ENCODE data around the gene PLAGL2.

PLAGL2 gene

DNA sequence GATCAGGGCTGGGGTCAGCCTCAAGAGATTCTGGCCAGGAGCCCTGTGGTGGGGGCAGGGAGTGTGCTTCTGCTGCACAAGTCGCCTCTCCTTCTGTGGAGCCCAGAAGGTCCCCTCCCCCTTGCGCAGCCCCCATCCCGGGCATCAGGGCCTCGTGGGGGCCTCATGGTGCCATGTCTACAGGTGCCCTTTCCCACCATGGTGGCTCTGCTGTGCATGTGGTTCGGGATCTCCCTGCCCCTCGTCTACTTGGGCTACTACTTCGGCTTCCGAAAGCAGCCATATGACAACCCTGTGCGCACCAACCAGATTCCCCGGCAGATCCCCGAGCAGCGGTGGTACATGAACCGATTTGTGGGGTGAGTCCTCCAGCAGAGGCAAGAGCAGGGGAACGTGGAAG, 49.9 kb downstream of the PLAGL2 start:
- no peak overlapping the region for H3K4me3 Mint-ChIP-seq
- no peaks in the 10 kb centered on the region for H3K9me3 Mint-ChIP-seq
- peaks cover 3% of the 10 kb centered on the region for H3K4me1 Mint-ChIP-seq
- no peaks in the 10 kb centered on the region for H3K27me3 Mint-ChIP-seq
- peak overlapping the region; percentile 5 for H3K27ac Mint-ChIP-seq
- H3K36me3 Mint-ChIP-seq: peaks cover 19% of the 10 kb centered on the region

GRCh38 chr20:32155017-32155981, 52.2 kb downstream of the PLAGL2 start:
- Mint-ChIP-seq H3K27me3 (no peaks in the 10 kb centered on the region), H3K4me1 (peaks cover 3% of the 10 kb centered on the region), H3K4me3 (no peak overlapping the region), H3K9me3 (no peaks in the 10 kb centered on the region), H3K36me3 (peaks cover 14% of the 10 kb centered on the region), H3K27ac (peak overlapping the region; percentile 68)

DNA sequence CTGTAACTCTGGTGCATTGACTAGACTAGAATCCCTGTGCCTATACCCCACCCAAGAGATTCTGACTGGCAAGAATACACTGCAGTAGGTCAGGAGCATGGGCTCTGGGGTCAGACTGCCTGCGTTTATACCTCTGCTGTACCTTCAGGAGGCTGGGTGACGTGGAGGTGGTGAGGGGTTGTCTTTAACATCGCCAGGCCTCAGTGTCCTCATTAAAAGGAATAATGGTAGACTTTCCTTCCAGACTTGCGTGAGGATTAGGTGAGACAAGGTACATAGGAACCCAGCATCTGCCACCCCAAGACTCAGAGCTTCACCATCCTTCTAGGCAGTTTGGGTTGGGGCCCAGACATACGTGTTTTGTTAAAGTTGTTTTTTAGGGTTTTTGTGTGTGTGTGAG, 53.8 kb downstream of the PLAGL2 start:
- Mint-ChIP-seq H3K4me1 (peaks cover 3% of the 10 kb centered on the region), H3K27me3 (no peaks in the 10 kb centered on the region), H3K36me3 (peaks cover 16% of the 10 kb centered on the region), H3K4me3 (no peak overlapping the region), H3K27ac (no peak overlapping the region), H3K9me3 (no peaks in the 10 kb centered on the region)

- no peaks in the 10 kb centered on the region for H3K27me3 Mint-ChIP-seq
- H3K27ac Mint-ChIP-seq: no peak overlapping the region
- H3K4me3 Mint-ChIP-seq: no peak overlapping the region
- peaks cover 16% of the 10 kb centered on the region for H3K36me3 Mint-ChIP-seq
- H3K4me1 Mint-ChIP-seq: peaks cover 3% of the 10 kb centered on the region
- no peaks in the 10 kb centered on the region for H3K9me3 Mint-ChIP-seq
Observed at GRCh38 chr20:32153156-32153665, 54.3 kb downstream of the PLAGL2 start.

- peaks cover 16% of the 10 kb centered on the region for H3K36me3 Mint-ChIP-seq
- H3K4me3 Mint-ChIP-seq: no peak overlapping the region
- H3K27me3 Mint-ChIP-seq: no peaks in the 10 kb centered on the region
- peak overlapping the region; percentile 57 for H3K27ac Mint-ChIP-seq
- peaks cover 3% of the 10 kb centered on the region for H3K4me1 Mint-ChIP-seq
- H3K9me3 Mint-ChIP-seq: no peaks in the 10 kb centered on the region
Observed at GRCh38 chr20:32152421-32153155, 55.0 kb downstream of the PLAGL2 start.

DNA sequence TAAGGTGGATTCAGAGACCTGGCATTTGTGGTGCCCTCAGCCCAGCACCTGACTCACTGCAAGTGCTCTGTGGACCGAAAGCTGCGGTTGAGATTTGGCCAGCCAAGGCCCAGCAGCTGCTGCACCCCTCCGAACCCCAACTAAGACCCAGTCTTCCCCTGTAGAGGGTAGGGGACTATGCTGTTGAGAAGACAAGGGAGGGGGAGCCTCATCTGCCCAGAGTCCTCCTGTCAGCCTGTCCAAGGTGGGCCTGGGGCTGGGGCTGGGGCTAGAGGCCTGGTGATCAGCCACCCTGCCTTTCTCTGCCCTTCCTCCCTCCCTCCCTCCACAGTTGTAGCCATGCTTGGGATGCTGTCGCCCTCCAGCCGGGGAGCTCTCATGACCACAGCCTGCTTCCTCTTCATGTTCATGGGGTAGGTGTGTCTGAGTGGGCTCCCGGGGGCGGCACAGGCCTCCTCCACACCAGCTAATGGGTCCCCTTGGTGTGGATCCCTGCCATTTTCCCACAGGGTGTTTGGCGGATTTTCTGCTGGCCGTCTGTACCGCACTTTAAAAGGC, 57.2 kb downstream of the PLAGL2 start:
- Mint-ChIP-seq H3K4me1 (peaks cover 3% of the 10 kb centered on the region), H3K27me3 (no peaks in the 10 kb centered on the region), H3K9me3 (no peaks in the 10 kb centered on the region), H3K4me3 (no peak overlapping the region), H3K36me3 (peaks cover 15% of the 10 kb centered on the region), H3K27ac (no peak overlapping the region)

DNA sequence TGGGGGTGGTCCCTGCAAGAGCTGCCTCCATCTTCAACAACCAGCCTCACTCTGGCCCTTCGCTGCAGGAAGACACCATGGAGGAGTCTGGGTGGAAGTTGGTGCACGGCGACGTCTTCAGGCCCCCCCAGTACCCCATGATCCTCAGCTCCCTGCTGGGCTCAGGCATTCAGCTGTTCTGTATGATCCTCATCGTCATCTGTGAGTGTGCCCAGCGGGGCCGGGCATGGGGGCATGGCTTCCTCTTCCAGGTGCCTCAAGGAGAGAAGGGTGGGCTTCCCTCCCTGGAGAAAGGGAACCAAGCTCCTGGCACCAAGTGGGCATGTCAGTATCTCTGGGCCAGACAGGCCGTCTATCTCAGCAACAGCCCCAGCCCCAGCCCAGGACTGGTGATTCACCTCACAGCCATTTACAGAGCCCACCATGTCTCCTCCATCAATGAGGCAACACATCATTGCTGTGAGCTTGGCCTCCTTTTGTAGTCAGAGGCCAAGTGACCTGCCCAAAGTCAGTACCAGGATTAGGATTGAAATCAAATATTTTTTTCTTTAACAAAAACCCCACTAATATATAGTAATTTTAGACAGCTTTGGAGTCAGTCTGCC, 57.9 kb downstream of the PLAGL2 start:
- Mint-ChIP-seq H3K36me3 (peaks cover 13% of the 10 kb centered on the region), H3K4me1 (no peaks in the 10 kb centered on the region), H3K27me3 (no peaks in the 10 kb centered on the region), H3K27ac (no peak overlapping the region), H3K9me3 (no peaks in the 10 kb centered on the region), H3K4me3 (no peak overlapping the region)

- Mint-ChIP-seq H3K9me3 (no peaks in the 10 kb centered on the region), H3K4me3 (no peak overlapping the region), H3K36me3 (peaks cover 11% of the 10 kb centered on the region), H3K27me3 (no peaks in the 10 kb centered on the region), H3K27ac (no peak overlapping the region), H3K4me1 (no peaks in the 10 kb centered on the region)
Observed at GRCh38 chr20:32144898-32145662, 62.5 kb downstream of the PLAGL2 start.

GRCh38 chr20:32142991-32143390, 64.6 kb downstream of the PLAGL2 start:
- H3K36me3 Mint-ChIP-seq: peaks cover 20% of the 10 kb centered on the region
- H3K27me3 Mint-ChIP-seq: no peaks in the 10 kb centered on the region
- H3K27ac Mint-ChIP-seq: no peak overlapping the region
- H3K4me1 Mint-ChIP-seq: no peaks in the 10 kb centered on the region
- H3K4me3 Mint-ChIP-seq: no peak overlapping the region
- H3K9me3 Mint-ChIP-seq: no peaks in the 10 kb centered on the region
